Mesendoderm (in vitro differentiated cells): ENCODE results near the gene FRAS1.
"Not testable (repeated sequence)": the region's sequence is repeated elsewhere in the genome, so short reads cannot be mapped to it uniquely, and the experiment has no call there.

Experiments
- DNase-seq: peaks from one replicate; pipeline ENCODE4 v3.0.0; 2013
- H2AK5ac ChIP-seq: 2 replicates; pipeline ENCODE4 v1.6.1; 2013; ENCODE audit warnings: low read length, inconsistent platforms
- H2BK120ac ChIP-seq: 2 replicates; pipeline ENCODE4 v1.6.1; 2013; ENCODE audit warnings: low read depth, mild to moderate bottlenecking, low read length, moderate library complexity, mixed read lengths
- H2BK15ac ChIP-seq: replicated peaks from 2 replicates; pipeline ENCODE4 v1.6.1; 2013; ENCODE audit warnings: low read depth, mild to moderate bottlenecking, moderate library complexity
- H2BK5ac ChIP-seq: 2 replicates; pipeline ENCODE4 v1.6.1; 2013; ENCODE audit warnings: low read length, inconsistent platforms
- H3K18ac ChIP-seq: 2 replicates; pipeline ENCODE4 v1.6.1; 2013; ENCODE audit warnings: mild to moderate bottlenecking, low read length, mixed read lengths
- H3K23ac ChIP-seq: one replicate; pipeline ENCODE4 v1.6.1; 2013; ENCODE audit warnings: low read length
- H3K27ac ChIP-seq: 2 replicates; pipeline ENCODE4 v1.5.1; 2013; ENCODE audit warnings: low read depth, mild to moderate bottlenecking, inconsistent platforms, low read length, moderate library complexity
- H3K27me3 ChIP-seq: 2 replicates; pipeline ENCODE4 v1.6.1; 2013; ENCODE audit warnings: low read length, control low read depth, mild to moderate bottlenecking, inconsistent platforms; ENCODE audit not compliant: insufficient read depth, poor library complexity
- H3K36me3 ChIP-seq: 2 replicates; pipeline ENCODE4 v1.6.1; 2013; ENCODE audit warnings: low read length, inconsistent platforms; ENCODE audit not compliant: control insufficient read depth, insufficient read depth
- H3K4ac ChIP-seq: one replicate; pipeline ENCODE4 v1.6.1; 2013; ENCODE audit warnings: low read depth, mild to moderate bottlenecking, low read length, moderate library complexity
- H3K4me1 ChIP-seq: 2 replicates; pipeline ENCODE4 v1.6.1; 2013; ENCODE audit warnings: low read depth, low read length, inconsistent platforms; ENCODE audit not compliant: control insufficient read depth
- H3K4me2 ChIP-seq: 2 replicates; pipeline ENCODE4 v1.6.1; 2013; ENCODE audit warnings: low read length
- H3K4me3 ChIP-seq: 2 replicates; pipeline ENCODE4 v1.5.1; 2013; ENCODE audit warnings: mild to moderate bottlenecking, low read length
- H3K56ac ChIP-seq: one replicate; pipeline ENCODE4 v1.6.1; 2013; ENCODE audit warnings: low read length
- H3K79me1 ChIP-seq: 2 replicates; pipeline ENCODE4 v1.6.1; 2013; ENCODE audit warnings: low read length, inconsistent platforms
- H3K79me2 ChIP-seq: 2 replicates; pipeline ENCODE4 v1.6.1; 2013; ENCODE audit warnings: mild to moderate bottlenecking, low read length; ENCODE audit not compliant: control insufficient read depth, insufficient read depth
- H3K9ac ChIP-seq: 2 replicates; pipeline ENCODE4 v1.6.1; 2013; ENCODE audit warnings: low read length, inconsistent platforms
- H4K5ac ChIP-seq: one replicate; pipeline ENCODE4 v1.6.1; 2013; ENCODE audit warnings: low read length
- H4K8ac ChIP-seq: one replicate; pipeline ENCODE4 v1.6.1; 2013; ENCODE audit warnings: low read depth, mild to moderate bottlenecking, control low read depth, low read length, moderate library complexity
- WGBS: extraction: QIAGEN DNeasy Blood & Tissue Kit; methylation state at CpG from one replicate; pipeline ENCODE4 v1.1.7; 2013; ENCODE audit warnings: low lambda C conversion rate, missing lambda C conversion rate; ENCODE audit not compliant: insufficient coverage; ENCODE audit errors: extremely low coverage; 5-methylcytosine and 5-hydroxymethylcytosine counted together

FRAS1 gene

GRCh38 chr4:78204176-78204575, 147.1 kb downstream of the FRAS1 start:
- Histone ChIP-seq H3K4ac (no peak overlapping the region), H3K27ac (no peak overlapping the region), H4K8ac (no peak overlapping the region), H3K9ac (no peak overlapping the region), H2AK5ac (no peak overlapping the region), H3K79me2 (peaks cover 5% of the 10 kb centered on the region), H3K4me3 (no peak overlapping the region), H3K23ac (no peak overlapping the region), H3K36me3 (no peaks in the 10 kb centered on the region), H2BK15ac (no peak overlapping the region), H3K27me3 (no peaks in the 10 kb centered on the region), H3K4me2 (no peak overlapping the region), H3K79me1 (peaks cover 7% of the 10 kb centered on the region), H3K18ac (no peak overlapping the region), H2BK120ac (no peak overlapping the region), H3K4me1 (peaks cover 14% of the 10 kb centered on the region), H4K5ac (no peak overlapping the region), H2BK5ac (no peak overlapping the region), H3K56ac (no peak overlapping the region)
- no CpG with 5 or more reads among the region's 2 CpGs for WGBS
- DNase-seq: no peak

GRCh38 chr4:78205591-78205990, 148.5 kb downstream of the FRAS1 start:
- WGBS: no CpG with 5 or more reads among the region's 2 CpGs

DNA sequence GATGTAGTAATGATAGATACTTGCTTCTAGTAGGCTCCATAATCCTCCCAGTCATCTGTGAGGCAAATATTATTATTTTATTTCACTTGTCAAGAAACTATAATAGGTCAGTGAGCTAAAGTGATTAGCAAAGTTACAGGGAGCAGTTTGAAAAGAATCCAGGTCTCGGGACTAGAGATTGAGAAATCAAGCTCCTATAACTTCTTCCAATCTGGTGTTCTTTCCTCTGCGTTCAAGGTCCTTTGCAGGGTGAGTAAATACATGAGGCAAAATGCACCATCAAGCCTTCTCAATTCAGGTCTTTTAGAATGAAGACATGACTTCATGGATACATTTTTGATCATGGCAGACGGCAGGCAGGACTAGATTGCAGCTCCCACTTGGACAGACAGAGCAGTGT, 150.4 kb downstream of the FRAS1 start:
- Histone ChIP-seq H3K27me3 (no peaks in the 10 kb centered on the region), H3K79me2 (peaks cover 9% of the 10 kb centered on the region), H4K5ac (no peak overlapping the region), H2AK5ac (peak overlapping the region; percentile 58), H3K4me1 (peaks cover 19% of the 10 kb centered on the region), H3K56ac (peak overlapping the region; percentile 65), H3K9ac (peak overlapping the region; percentile 12), H3K36me3 (no peaks in the 10 kb centered on the region), H3K23ac (peak overlapping the region; percentile 25), H2BK120ac (no peak overlapping the region), H3K79me1 (peaks cover 15% of the 10 kb centered on the region), H2BK15ac (no peak overlapping the region), H2BK5ac (peak overlapping the region; percentile 82), H3K4me2 (no peak overlapping the region), H3K4ac (peak overlapping the region; percentile 75), H3K18ac (no peak overlapping the region), H4K8ac (no peak overlapping the region), H3K27ac (peak overlapping the region; percentile 83), H3K4me3 (no peak overlapping the region)
- no CpG with 5 or more reads among the region's 3 CpGs for WGBS
- no peak for DNase-seq

More at GRCh38 chr4:78205591-78205990, 148.5 kb downstream of the FRAS1 start:
- H3K79me1 ChIP-seq: peaks cover 13% of the 10 kb centered on the region
- H3K9ac ChIP-seq: no peak overlapping the region
- H4K8ac ChIP-seq: no peak overlapping the region
- peak; percentile 85 for DNase-seq
- no peak overlapping the region for H2BK5ac ChIP-seq
- H2BK15ac ChIP-seq: no peak overlapping the region
- H3K79me2 ChIP-seq: peaks cover 9% of the 10 kb centered on the region
- H2AK5ac ChIP-seq: no peak overlapping the region
- no peaks in the 10 kb centered on the region for H3K27me3 ChIP-seq
- no peak overlapping the region for H3K4ac ChIP-seq
- H3K56ac ChIP-seq: peak overlapping the region; percentile 69
- H2BK120ac ChIP-seq: no peak overlapping the region
- H3K4me3 ChIP-seq: no peak overlapping the region
- no peak overlapping the region for H4K5ac ChIP-seq
- no peak overlapping the region for H3K4me2 ChIP-seq
- peak overlapping the region; percentile 69 for H3K27ac ChIP-seq
- H3K4me1 ChIP-seq: peaks cover 19% of the 10 kb centered on the region
- H3K36me3 ChIP-seq: no peaks in the 10 kb centered on the region
- no peak overlapping the region for H3K18ac ChIP-seq
- no peak overlapping the region for H3K23ac ChIP-seq

GRCh38 chr4:78207951-78208350, 150.8 kb downstream of the FRAS1 start:
- peak overlapping the region; percentile 75 for H3K4ac ChIP-seq
- H3K4me2 ChIP-seq: no peak overlapping the region
- H3K27ac ChIP-seq: peak overlapping the region; percentile 83
- peaks cover 15% of the 10 kb centered on the region for H3K79me1 ChIP-seq
- H3K79me2 ChIP-seq: peaks cover 9% of the 10 kb centered on the region
- H3K9ac ChIP-seq: peak overlapping the region; percentile 12
- H4K5ac ChIP-seq: no peak overlapping the region
- peak overlapping the region; percentile 25 for H3K23ac ChIP-seq
- peaks cover 19% of the 10 kb centered on the region for H3K4me1 ChIP-seq
- H2BK5ac ChIP-seq: peak overlapping the region; percentile 82
- peak overlapping the region; percentile 65 for H3K56ac ChIP-seq
- no peak overlapping the region for H3K4me3 ChIP-seq
- WGBS: no CpG with 5 or more reads among the region's 6 CpGs
- H2BK15ac ChIP-seq: no peak overlapping the region
- H3K36me3 ChIP-seq: no peaks in the 10 kb centered on the region
- H3K27me3 ChIP-seq: no peaks in the 10 kb centered on the region
- no peak overlapping the region for H4K8ac ChIP-seq
- DNase-seq: peak; percentile 87
- H3K18ac ChIP-seq: peak overlapping the region; percentile 63
- H2BK120ac ChIP-seq: peak overlapping the region; percentile 66
- H2AK5ac ChIP-seq: no peak overlapping the region

GRCh38 chr4:78208896-78209295, 151.8 kb downstream of the FRAS1 start:
- H3K27me3 ChIP-seq, H3K4ac ChIP-seq, DNase-seq, H2BK5ac ChIP-seq, H2BK15ac ChIP-seq, H3K27ac ChIP-seq, H2AK5ac ChIP-seq, H4K8ac ChIP-seq, H3K56ac ChIP-seq, H4K5ac ChIP-seq, H3K23ac ChIP-seq, H3K9ac ChIP-seq, H3K4me3 ChIP-seq, H3K79me2 ChIP-seq, H2BK120ac ChIP-seq, H3K4me2 ChIP-seq, H3K36me3 ChIP-seq: not testable (repeated sequence)
- Histone ChIP-seq H3K4me1 (peaks cover 19% of the 10 kb centered on the region), H3K79me1 (peaks cover 17% of the 10 kb centered on the region), H3K18ac (peak overlapping the region; percentile 61)
- WGBS: no CpG with 5 or more reads among the region's 4 CpGs
